ENCODE results near the gene CPVL.

The CPVL gene

GRCh38 chr7:29041991-29042390 is 104.3 kb downstream of the CPVL start:
- no peak for DNase-seq

GRCh38 chr7:29040579-29040925 is 105.8 kb downstream of the CPVL start:
- DNase-seq: no peak

GRCh38 chr7:29039821-29040578 is 106.3 kb downstream of the CPVL start:
- DNase-seq: no peak

GRCh38 chr7:29038463-29038862 is 107.9 kb downstream of the CPVL start:
- no peak for DNase-seq

- no peak for DNase-seq
Observed at GRCh38 chr7:29035044-29035740, 111.1 kb downstream of the CPVL start.

- no peak for DNase-seq
Observed at GRCh38 chr7:29033584-29033983, 112.8 kb downstream of the CPVL start.

GRCh38 chr7:29032146-29032545 is 114.2 kb downstream of the CPVL start:
- no peak for DNase-seq

- no peak for DNase-seq
Observed at GRCh38 chr7:29030781-29031275, 115.5 kb downstream of the CPVL start.

GRCh38 chr7:29022291-29022988 is 123.9 kb downstream of the CPVL start:
- no peak for DNase-seq

GRCh38 chr7:29019896-29020295 is 126.4 kb downstream of the CPVL start:
- no peak for DNase-seq

GRCh38 chr7:29019387-29019786 is 127.0 kb downstream of the CPVL start:
- no peak for DNase-seq

GRCh38 chr7:29017713-29018112 is 128.6 kb downstream of the CPVL start:
- DNase-seq: no peak

- no peak for DNase-seq
Observed at GRCh38 chr7:29014725-29015124, 131.6 kb downstream of the CPVL start.

- no peak for DNase-seq
Observed at GRCh38 chr7:29013931-29014330, 132.4 kb downstream of the CPVL start.

GRCh38 chr7:29013082-29013695 is 133.1 kb downstream of the CPVL start:
- DNase-seq: no peak

- no peak for DNase-seq
Observed at GRCh38 chr7:29009947-29010346, 136.4 kb downstream of the CPVL start.

- DNase-seq: no peak
Observed at GRCh38 chr7:29008590-29008989, 137.7 kb downstream of the CPVL start.

- DNase-seq: no peak
Observed at GRCh38 chr7:29007127-29007526, 139.2 kb downstream of the CPVL start.

GRCh38 chr7:29005829-29006228 is 140.5 kb downstream of the CPVL start:
- no peak for DNase-seq

- DNase-seq: no peak
Observed at GRCh38 chr7:29005406-29005805, 140.9 kb downstream of the CPVL start.

GRCh38 chr7:29003703-29004102 is 142.6 kb downstream of the CPVL start:
- DNase-seq: no peak

GRCh38 chr7:29000717-29001076 is 145.6 kb downstream of the CPVL start:
- no peak for DNase-seq

- DNase-seq: no peak
Observed at GRCh38 chr7:28999895-29000716, 146.2 kb downstream of the CPVL start.

Data from Kasumi-1 (cell line).